HG03108 (cell line): Measurements from ENCODE around the gene CDIPT.
A peak's percentile ranks its signal among the peaks of the same experiment; 100 is the strongest.

Experiments
- ATAC-seq: cut with Tn5 transposase; IDR thresholded peaks from one replicate; pipeline ENCODE4 v1.9.1; 2021; ENCODE audit warnings: moderate library complexity; ENCODE audit not compliant: unreplicated experiment

The CDIPT gene

DNA sequence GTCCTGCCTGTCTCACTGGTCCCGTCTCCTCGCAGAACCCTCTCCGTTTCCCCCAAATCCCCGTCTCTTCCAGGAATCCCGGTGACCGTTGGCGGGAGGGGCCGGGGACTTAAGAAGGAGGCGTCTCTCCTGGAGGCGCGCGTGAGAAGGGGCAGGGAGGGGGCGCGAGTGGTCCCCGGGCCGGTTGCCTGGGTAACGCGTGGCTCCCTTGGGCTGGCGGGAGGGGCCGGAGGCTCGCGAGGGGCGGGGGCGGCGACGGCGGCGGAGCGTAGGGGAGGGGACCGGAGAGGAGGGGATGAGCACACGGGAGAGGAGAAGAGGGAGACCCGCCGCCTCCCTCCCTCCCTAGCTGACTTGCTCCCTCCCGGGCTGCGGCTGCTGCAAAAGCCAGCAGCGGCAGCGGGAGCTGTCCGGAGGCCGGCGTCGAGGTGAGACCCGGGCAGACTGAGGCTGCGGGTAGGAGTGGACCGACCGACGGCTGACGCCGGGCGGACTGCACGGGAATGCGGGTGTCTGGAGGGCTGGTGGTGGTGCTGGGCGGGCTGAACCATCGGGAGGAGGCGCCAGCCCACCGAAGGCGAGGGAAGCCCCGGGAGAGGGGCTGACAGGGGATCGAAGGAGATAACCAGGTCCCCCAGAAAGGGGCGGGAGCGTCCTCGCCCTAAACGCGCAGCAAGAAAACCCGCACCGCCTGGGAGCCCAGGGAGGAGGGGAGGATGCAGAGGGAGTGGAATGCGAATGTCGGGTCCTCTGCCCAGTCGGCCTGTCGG is 50.9 kb downstream of the CDIPT start, which contains the start of gene PRRT2:
PRRT2 (plus strand) TSS at position 298 of the 770 bp plus-strand sequence. CDS start 862 bp downstream, outside the sequence.
- no peak for ATAC-seq

DNA sequence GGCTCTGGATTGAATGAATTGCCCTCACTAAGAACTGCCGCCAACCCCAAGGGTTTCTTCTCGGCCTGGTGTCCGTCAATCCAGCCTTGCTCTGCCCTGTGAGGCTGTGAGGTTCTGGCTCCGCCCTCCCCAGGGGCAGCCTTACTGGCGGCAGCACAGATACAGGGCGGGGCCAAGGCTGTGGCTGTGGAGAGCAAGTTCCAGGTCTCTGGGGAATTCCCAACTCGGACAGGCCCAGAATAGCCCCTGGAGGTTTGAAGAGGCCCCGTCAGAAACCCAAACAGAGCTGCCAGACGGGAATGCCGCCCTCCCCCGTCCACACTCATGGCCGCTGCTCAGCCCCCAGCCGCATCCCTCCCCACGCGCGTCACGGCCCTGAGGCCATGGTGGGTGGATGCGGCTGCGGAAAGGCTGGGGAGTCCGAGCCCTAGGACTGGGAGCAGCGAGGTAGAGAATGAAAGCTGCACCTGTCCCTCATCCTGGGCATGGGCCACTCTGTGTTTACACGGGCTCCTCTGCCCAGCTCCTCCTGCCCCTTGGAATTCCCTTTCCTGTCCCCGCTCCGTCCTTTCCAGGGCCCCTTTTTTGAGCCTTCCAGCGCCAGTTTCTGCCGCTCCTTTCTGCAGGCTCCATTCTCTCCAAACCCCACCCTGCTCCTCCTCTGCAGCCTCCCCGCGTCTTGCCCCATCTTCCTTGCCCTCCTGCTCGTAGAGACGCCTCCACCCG is 51.7 kb downstream of the CDIPT start:
- ATAC-seq: peak; percentile 39

DNA sequence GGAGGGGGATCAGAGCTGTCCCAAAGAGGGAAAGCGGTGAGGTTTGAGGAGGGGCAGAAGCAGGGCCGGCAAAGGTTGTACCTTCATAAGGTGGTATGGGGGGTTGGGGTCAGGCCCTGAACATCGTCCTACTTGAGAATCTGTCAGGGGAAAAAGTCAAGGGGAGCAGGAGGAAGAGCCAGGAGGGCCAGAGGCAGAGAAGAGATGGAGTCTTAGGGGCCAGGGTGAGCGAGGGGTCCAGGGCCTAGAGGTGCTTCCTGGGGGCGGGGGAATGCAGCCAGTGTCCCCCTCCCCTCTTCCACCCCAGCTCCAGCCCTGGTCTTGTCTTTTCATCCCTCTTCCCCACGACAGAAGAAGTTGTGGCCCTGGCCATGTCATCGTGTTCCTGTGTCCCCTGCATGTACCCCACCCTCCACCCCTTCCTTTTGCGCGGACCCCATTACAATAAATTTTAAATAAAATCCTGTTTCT is 52.3 kb downstream of the CDIPT start:
- no peak for ATAC-seq

DNA sequence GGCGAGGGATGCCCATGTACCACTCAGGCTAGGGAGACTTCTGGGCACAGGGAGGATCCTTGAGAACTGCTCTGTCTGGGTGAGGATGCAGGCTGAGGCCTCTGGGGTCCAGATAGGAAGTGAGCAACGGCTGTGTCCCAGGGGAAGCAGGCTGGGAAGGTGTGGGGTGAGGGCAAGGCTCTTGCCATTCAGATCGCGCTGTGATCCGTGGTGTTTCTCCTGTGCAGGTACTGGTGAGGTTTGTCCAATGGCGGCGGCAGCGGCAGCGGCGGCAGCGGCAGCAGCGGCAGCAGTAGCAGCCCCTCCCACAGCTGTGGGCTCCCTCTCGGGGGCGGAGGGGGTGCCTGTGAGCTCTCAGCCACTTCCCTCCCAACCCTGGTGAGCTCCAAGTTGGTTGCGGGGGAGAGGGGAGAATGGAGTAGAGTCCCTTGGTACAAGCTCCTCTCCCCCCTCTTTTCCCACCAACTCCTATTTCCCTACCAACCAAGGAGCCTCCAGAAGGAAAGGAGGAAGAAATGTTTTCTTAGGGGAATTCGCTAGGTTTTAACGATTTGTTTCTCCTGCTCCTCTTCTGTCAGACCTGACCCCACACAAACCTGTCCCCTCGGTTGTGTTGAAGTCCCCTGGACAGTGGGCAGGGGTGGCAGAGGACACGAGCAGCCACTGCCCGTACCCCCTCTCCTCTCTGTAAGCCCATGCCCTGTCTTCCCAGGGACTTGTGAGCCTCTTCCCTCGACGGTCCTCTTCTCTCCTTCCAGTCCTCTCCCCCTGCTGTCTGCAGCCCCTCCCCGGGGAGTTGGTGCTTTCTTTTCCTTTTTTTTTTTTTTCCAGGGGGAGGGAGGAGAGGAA is 53.0 kb downstream of the CDIPT start:
- no peak for ATAC-seq

DNA sequence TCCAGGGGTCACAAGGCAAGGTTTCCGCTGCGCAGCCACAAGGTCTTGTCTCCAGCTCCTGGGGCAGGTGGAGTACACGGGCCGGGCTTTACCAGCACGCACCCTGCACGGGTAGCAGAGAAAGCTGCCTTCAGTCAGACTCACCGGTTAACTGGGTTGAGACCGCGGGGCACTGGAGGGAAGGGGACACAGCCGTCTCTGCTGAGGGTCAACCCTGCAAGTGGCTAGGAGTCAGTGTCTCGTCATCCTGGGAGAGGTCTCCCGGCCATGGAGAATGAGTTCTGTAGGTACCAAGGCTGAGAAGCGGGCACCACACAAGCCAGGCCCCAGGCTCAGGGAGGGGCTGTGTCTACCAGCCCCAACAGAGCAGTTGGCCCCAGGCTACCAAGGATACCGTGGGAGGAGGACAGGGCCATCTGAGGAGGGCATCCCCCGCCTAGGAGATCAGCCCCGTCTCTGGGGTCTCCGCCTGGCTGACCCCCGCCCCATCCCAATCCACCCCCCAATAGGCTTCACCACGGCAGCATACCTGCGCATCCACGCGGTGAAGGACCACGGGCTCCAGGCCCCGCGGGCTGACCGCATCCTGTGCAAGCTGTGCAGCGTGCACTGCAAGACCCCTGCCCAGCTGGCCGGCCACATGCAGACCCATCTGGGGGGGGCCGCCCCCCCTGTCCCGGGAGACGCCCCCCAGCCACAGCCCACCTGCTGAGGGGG is 53.8 kb downstream of the CDIPT start:
- ATAC-seq: no peak
